Activated T-cell treated with anti-CD3 and anti-CD28 coated beads for 1 hour (primary cell): Measurements from ENCODE around the gene SLC6A1.

Experiments
- DNase-seq: peaks from one replicate; pipeline ENCODE4 v3.0.0-alpha.2; 2020; ENCODE audit warnings: low read depth

Gene SLC6A1

DNA sequence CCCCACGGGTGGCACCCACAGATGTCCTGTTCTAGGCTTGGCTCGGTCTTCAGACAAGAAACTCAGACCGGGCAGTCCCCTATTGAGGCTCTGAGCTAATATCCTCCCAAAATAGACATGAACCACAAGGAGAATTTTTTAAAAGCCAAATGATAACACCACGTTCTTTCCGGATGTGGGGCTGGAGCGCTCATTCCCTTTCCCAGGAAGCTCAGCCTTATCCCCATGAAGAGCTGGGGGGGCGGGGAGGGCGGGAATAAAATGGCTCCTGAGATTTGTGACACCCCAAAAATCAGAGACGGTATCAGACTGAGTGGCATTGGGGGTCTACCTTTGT, 1.1 kb downstream of the SLC6A1 start:
- no peak for DNase-seq

DNA sequence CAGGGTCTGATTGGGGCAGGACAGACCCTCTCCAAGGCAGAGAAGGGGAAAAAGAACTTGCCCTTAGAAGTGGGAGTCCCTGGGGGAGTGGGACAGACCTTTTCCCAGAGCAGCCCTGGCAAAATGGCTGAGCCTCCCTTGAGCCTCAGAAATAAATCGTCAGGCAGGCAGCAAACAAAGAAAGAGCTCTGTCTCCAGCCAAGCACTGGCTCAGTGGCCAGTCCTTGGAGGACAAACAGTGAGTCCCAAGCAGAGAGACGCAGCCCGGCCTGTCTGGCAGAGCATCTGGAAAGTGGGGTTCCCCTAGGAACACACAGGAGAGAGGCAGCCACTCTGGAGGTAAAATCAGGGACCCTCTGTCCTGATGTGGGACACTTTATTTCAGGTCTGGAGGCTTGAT, 1.8 kb downstream of the SLC6A1 start:
- no peak for DNase-seq

DNA sequence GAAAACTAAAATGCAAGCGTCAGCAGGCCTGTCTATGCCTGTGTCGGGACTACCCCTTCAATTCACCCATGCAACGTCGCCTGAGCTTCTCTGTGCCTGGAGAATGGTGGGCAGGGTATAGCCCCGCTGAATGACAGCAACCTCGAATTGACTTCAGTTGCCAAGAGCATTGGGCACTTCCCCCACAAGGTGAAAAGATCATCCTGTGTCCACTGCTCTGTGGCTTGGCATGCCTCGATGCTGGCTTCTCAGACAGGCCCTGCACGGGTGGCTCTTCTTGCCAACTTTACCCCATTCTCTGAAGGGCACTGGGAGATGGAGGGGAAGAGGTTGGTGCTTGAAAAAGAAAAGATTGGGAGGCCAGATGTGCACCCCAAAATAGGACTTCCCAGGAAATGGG, 3.3 kb downstream of the SLC6A1 start:
- no peak for DNase-seq

DNA sequence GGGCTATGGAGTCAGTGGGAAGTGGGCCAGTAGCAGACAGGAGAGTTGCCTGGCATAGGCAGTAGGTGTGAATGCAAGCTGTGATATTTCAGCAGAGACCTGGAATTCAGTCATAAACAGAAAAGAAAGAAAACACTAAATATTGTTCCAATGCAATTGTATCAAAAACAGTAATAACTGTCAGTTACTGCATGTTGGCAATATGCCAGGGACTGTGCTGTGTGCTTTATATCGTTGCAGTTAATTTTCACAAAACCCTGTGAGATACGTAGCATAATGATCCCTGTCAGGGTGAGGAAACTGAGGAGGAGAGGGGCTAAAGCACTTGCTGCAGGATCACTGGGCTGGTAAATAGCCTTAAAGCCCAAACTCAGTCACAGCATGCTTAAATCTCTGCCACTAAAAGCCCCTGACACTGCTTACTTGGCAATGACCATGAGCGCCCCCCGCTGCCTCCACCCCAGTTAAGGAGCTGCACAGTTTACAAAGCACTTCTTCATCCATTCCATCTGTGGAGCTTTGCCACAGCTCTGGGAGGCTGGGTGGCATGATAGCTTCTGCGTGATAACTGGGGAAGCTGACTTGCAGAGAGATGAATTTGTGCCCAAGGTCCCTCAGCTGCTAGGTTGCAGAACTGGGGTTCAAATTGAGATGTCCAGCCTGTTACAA, 3.9 kb downstream of the SLC6A1 start:
- DNase-seq: no peak

DNA sequence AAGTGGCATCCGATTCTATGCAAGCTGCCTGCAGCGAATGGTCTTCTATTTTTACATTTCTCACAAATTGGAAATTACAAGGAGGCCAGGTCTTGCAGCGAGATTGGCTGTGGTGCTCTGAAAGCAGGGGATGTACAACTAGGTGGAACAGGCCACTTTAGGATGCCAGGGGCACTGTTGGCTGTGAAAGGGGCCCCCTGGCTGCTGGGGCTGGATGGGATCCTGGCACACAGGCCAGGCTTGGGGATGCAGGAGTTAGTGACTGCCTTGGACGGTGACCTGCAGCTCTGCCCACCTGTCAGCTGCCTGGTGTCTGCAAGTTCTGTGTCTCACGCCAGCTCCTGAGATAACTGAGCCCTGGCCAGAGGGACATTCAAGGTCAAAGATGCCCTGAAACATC, 4.6 kb downstream of the SLC6A1 start:
- DNase-seq: no peak

DNA sequence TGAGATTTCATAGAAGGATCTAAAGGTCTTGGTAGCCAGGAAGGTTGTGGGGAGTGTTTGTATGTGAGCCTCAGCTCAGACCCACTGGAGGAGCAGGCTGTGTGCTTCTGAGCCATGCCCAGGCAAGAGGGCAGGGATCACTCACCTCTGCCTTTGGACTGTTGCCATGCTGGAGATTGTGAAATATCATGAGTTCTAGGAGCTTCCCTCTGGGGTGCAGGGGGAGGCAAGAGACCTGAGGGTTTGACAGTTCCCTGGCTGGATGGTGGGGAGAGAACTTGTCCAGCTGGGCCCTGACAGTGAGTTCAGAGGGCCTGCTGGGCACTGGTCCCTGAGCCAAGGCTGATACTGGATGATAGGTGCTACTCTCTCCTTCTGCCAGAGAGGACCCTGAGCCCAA, 6.0 kb downstream of the SLC6A1 start:
- no peak for DNase-seq

DNA sequence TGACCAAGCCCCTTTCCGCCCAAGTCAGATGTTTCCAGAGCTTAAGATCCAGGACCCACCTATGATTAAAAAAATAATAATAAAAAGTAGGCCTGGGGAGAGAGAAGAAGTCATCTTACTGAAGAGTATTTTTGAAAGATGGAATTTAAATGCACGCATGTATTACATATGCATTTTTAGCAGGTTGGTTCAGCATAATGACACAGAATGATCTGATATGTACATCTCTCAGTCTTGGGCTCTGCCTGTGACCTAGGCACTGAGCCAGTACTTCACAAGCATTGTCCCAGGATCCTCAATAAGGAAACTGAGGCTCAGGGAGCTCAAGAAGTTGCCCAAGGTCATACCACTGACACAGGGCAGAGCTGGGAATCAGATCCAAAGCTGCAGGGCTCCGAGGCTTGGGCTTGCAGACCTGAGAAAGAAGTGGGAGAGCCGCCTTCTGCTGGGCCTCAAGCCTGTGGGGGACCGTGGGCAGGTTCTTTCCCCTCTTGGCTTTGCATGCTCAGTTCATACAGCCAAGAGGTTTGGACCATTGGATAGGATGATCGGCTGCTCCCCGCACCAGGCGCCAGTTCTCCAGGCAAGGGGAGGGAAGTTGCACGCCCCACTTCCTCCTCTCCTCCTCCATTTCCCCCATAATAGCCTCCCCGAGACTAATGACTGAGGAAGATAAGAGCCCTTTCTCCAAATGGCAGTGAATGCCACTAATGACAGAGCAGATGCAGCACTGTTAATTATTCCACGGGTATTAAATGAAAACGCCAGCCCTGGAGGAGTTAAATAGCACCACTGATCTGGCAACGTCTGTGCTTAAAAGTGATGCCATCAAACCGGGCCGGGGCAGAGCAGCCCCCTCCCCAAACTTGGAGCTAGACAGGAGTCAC, 6.9 kb downstream of the SLC6A1 start:
- no peak for DNase-seq

DNA sequence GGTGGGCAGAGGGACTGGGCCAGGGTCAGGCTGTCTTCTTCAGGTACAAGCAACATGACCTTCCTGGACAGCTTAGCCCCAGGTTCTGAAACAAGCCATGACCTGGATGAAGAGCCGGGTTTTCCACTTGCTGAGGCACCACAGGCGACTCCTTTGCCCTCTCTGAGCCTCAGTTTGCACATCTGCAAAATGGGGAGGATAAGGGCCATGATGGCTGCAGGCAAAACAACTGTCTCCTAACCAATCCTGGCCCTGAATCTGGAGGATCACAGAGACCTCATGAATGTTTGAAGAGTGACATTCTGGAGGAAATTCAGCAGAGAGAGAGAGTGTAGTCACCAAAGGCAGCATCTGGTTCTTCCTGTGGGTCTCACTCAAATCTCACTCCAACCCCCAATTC, 8.0 kb downstream of the SLC6A1 start:
- no peak for DNase-seq

DNA sequence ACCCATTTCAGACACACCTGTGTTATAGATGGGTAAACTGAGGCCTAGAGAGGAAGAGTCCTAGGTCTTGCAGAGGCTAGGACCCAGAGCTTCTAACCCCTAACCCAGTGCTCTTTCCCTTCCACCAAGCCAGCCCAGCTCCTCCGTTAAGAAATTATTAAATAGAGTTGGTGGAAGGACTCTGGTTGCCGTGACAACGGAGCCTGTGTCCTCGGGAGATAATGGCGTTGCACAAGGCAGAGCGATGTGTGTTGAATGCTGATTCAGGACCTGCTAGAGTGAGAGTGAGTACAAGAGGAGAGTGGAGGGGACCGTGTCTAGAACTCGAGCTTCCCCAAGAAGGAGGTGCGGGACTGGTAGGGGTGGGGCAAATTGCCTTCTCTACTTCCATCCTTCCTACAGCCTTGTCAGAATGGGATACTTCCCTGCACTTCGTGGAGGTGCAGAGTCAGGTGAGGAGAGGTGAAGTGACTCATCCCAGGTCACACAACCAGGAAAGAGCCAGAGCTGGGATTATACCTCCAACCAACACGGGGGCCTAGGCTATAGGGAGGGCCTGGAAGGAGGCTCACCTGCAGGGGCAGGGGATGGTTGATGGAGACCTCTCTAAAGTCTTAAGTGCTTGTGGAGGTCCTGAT, 8.6 kb downstream of the SLC6A1 start:
- DNase-seq: no peak

DNA sequence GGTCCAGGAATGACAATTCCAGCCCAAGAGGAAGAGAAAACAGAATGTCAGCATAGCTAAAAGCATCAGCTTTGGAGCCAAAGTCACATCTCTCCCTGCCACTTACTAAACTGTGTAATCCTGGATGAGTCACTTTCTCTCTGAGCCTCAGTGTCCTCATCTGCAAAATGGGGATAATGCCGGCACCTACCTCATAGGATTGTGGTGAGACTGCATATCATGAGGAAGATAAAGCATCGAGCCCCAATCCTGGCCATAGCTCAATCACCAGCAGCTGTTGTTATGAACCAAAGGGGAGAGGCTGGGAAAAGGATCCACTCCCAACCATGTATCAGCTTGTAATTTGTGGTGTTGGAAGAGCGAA, 9.1 kb downstream of the SLC6A1 start:
- no peak for DNase-seq

DNA sequence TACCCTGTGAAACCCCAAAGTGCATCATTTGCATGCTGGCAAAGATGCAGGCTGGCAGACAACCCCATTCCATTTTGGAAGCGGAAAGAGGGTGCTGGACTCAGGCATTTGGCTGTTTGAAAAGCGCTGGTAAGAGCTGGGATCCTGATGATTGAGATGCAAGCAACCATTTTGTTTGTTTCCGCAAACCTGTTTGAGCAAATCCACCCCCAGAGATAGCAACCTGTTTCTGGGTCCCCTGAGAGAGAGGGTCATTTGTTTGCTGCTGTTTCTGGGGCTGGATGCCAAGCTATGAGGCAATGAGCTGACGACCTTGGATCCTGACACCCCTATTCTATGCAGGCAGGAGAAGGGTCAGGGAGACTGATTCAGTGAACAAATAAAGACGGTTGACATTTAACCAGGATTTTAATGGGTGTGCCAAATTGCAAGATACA, 9.8 kb downstream of the SLC6A1 start:
- no peak for DNase-seq

DNA sequence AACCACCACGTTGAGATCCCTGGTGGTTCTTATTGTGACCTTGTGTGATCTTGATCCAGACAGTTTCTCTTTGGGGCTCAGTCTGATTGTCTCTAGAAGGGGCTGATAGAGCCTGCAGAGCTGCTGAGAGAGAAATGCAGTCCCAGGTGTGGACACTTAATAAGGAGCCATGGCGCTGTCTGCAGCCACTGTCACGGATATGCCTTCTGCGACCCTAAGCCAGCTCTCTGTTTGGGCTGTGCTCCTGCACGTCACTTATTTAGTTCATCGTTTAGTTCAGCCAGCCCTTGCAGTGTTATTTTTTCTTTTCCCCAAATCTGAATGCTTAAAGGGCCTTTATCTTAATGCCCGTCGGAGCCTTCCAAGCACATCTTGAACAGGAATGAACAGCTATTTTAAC, 12.0 kb downstream of the SLC6A1 start:
- DNase-seq: no peak

DNA sequence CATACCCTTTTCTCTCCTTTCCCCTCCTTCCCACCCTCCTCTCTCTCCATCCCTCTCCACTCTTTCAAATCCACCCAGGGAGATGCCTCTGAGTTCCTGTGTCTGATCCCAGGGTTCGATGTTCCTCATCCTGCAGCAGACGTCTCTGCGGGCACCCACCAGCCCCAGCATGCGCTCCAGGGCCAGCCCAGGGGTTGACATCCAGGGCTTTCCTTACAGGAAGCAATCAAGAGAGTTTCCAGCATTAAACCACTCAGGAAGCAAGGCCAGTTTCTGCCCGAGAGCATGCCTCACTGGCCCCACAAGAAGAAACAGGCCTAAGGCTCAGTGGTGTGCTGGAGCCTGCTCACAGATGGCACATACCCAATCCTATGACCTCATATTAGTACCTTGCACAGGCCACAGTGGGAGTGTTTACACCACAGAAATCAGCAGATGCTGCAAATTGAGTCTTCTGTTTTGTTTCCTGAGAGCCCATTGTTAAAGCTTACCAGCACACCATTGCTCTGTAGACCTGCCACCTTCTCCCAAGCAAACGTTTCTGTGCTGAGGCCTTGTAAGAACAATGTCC, 13.2 kb downstream of the SLC6A1 start:
- DNase-seq: no peak

DNA sequence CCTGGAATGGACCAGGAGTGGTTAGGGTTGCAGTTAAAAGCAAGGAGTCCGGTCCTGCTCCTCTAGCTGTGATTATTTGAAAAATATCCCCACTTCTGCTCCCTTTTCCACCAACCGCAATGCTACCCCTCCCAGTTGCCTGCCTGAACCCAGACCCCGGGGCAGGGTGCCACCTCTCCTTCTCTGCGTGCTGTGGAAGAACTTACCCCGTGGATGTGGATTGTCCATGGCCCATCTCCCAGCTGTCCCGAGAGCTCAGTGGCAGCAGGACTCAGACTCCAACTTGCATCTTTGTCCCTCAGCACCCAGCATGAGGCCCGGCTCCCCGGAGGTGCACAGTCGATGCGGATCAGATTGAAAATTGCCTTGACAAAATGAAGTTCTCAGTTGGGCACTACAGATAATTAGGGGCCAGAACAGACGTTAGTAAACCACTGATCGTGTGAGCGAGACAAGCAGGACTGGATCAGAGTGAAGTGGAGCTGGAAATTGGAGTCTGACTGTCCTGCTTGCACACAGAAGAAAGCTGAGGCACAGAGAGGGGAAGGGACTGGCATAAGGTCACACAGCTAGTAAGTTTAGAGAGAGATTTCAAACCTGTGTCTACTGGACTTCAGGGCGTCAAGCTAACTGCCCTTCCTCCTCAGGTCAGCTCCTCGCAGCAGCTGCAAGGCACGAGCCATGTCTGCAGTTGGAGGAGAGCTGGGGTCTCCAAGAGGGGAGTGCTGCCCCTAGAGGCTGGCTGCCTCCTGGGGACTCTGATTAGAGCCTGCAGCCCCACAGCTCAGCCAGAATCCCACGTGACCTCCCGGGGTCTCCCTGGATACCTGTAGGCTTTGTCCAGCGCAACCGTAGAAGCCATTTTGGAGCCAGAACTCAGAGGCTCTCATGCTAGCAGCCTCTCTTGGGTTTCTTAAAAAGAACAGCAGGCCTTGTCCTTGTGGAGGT, 14.7 kb downstream of the SLC6A1 start:
- no peak for DNase-seq

DNA sequence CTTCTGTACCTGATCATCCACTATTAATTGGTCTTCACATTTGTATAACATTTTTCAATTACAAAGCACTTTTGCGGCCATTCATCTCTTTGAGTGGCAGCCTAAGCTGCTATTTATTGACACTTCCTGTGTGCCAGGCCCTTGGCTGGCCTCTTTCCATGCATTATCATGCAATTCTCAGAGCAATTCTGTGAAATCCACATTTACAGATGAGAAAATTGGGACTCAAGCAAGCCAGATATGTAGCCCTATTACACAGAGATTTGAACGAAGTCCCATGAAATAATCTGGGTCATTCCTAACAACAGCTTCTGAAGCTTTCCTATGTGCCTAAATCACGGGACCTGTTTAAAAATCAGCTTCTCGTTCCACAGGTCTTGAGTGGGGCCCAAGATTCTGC, 17.4 kb downstream of the SLC6A1 start:
- no peak for DNase-seq

DNA sequence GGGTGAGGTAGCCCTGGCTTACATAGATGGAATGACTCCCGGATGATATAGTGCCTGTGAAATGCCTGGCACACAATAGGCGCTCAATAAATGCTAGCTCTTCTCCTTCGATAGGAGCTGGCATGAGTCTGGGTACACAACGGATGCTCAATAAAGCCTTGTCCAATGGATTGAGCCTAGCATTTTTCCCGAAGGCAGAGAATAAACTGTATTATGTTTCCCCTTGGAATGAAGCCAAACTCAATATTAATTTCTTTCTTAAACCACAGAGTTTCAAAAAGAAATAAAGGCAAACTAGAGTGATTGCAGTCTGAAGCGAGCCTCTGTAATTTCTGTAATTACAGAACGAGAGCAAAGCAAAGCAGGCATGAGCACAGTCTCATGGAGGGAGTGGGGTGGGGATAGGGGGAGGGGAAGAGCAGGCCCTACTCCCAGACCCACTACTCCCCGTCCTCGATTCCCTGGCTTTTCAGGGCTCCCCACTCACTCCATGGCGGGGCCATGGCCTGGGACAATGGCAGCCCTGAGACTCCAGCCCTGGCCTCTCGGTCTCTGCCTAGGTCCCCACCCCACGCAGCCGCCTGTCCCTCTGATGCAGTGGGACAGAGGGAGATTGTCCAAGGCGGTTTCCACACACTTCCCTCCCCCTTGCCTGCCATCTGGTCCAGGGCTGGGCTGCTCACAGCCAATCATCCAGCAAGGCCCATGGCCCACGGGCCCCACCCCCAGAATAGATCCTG, 18.0 kb downstream of the SLC6A1 start:
- DNase-seq: no peak

DNA sequence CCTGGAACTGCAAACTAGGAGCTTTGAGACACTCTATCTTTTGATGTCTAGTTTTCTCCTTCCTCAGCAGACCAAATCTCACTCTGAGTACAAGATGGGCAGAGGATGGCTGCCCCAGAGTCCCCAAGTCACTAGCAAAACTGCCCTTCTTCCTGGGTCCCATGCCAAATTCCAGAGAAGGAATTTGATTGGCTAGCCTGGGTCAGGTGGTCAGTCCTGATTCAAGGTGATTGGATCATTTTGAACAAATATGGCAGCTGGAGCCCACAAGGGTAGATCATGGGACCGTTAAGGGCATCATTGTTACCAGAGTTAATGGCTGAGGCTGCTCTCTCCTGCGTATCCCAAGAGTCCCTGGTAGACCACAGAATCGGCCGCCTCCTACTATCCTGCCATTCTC, 21.7 kb downstream of the SLC6A1 start:
- DNase-seq: no peak

DNA sequence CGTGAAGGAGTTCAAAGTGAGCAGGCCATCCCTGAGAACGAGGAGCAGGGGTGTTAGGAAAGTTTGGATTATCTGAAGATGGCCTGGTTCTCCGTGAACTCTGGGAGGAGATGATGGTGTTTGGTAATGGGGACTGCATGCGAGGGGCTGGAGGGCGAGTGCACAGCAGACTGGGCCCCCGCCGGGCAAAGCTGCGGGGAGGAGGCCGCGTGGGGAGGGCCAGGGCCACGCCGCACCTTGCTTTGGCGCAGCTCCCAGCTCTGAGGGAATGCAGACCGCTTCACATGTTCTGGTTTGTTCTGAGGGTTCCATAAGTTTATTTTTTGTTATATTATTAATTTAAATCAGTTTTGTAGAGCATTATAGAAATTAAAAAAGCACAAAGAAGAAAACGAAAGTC, 22.2 kb downstream of the SLC6A1 start:
- DNase-seq: no peak

DNA sequence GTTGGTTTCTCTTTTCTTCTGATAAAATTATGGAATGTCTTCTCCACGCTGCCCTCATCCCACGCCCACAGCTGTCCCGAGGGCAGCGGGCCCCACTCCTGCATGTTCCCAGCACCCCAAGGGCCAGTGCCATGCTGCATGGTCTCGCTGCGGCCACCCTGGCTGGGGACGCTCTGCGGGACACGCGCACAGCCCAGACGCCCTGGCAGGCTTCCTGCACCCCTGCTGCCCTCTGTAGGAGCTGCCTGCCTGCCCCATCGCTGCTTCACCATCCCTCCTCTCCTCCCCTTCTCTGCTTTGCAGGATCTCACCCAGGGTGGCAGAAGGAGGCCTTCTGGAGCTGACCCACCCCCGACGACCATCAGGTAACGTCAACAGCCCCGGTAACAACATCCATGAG, 22.8 kb downstream of the SLC6A1 start:
- DNase-seq: no peak

DNA sequence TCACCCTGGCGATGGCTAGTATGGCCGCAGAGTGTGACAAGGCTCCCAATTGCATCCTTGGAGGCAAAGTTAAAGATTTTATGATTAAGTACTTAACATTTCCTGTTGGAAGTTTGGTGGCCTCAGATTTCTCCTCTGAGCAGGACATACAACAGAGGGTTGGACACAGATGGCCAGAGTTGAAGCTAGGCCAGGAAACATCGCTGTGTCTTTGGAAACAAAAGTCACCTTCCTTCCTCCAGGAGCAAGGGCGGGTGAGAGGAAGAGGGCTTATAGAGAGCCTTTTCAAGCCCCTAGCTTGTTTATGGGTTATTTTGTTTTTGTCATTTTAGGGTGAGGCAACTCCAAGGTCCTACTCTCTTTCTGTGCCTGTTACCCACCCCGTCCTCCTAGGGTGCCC, 24.2 kb downstream of the SLC6A1 start:
- DNase-seq: no peak

DNA sequence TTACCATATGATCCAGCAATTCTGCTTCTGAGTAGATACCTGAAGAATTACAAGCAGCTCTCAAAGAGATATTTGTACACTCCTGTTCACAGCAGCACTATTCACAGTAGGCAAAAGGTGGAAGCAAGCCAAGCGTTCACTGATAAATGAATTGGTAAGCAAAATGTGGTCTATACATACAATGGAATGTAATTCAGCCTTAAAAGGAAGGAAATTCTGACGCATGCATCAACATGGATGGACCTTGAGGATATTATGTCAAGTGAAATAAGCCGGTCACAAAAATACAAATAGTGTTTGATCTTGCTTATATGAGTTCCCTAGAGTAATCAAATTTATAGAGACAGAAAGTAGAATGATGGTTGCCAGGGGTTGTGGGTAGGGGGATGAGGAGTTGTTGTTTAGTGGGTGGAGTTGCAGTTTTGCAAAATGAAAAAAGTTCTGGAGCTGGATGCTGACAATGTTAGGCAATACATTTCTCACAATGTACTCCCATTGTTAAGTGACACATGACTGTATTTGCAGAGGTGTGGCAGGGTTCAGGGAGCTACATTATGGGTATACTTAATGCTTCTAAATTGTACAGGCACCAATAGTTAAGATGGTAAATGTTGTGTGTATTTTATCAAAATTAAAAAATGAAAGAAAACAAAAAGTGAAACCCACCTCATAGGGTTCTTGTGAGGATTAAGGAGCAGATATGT, 26.7 kb downstream of the SLC6A1 start:
- DNase-seq: no peak
